Kidney (tissue), 14 donors: ENCODE data around the gene ESRRB. TPM values are rescaled to one million over a fixed set of nuclear protein-coding genes. Genes with fewer than 3 reads are reported as not detected.

Source experiments
- DNase-seq, 5 donors: peaks; one replicate each; pipeline ENCODE4 v3.0.0-alpha.2; 2013 to 2020
- FAIRE-seq: peaks from 2 replicates; lab custom pipeline; 2012; peaks lifted over from hg19 to GRCh38; lab: Jason Lieb, UNC
- H3K27ac ChIP-seq, 2 donors: one replicate each; pipeline ENCODE4 v1.7.0; 2013; ENCODE audit warnings: low read depth in 2 of 2, low read length in 2 of 2, inconsistent platforms in 1 of 2
- H3K27me3 ChIP-seq: one replicate; pipeline ENCODE4 v1.7.1; 2013; ENCODE audit warnings: low read length, inconsistent platforms; ENCODE audit not compliant: control insufficient read depth, insufficient read depth
- H3K36me3 ChIP-seq, 3 donors: one replicate each; pipeline versions ENCODE4 v1.7.0 to v1.7.1; 2013; ENCODE audit warnings: low read length in 3 of 3, control low read depth in 1 of 3, inconsistent platforms in 1 of 3; ENCODE audit not compliant: insufficient read depth in 3 of 3, control insufficient read depth in 2 of 3
- H3K4me1 ChIP-seq, 3 donors: one replicate each; pipeline versions ENCODE4 v1.7.0 to v1.7.1; 2013; ENCODE audit warnings: low read length in 3 of 3, inconsistent platforms in 1 of 3, low read depth in 1 of 3; ENCODE audit not compliant: control insufficient read depth in 2 of 3, insufficient read depth in 2 of 3
- H3K4me3 ChIP-seq, 3 donors: one replicate each; pipeline versions ENCODE4 v1.7.0 to v1.8.1; 2013; ENCODE audit warnings: low read length in 3 of 3, control low read depth in 1 of 3, inconsistent platforms in 1 of 3
- H3K9ac ChIP-seq, 3 donors: one replicate each; pipeline versions ENCODE4 v1.7.0 to v1.7.1; 2013; ENCODE audit warnings: low read length in 3 of 3, control low read depth in 1 of 3, inconsistent platforms in 1 of 3
- H3K9me3 ChIP-seq, 3 donors: one replicate each; pipeline versions ENCODE4 v1.7.0 to v1.7.1; 2013; ENCODE audit warnings: low read length in 3 of 3, control low read depth in 1 of 3, inconsistent platforms in 1 of 3; ENCODE audit not compliant: control insufficient read depth in 2 of 3, insufficient read depth in 1 of 3
- CTCF ChIP-seq: IDR thresholded peaks from 3 replicates; pipeline ENCODE4 v1.5.1; 2012; ENCODE audit warnings: mild to moderate bottlenecking, moderate library complexity, borderline replicate concordance; ENCODE audit not compliant: insufficient read depth; ENCODE audit errors: extremely low read depth
- intact Hi-C: fragments of 100-400 bp; cut with DNase I; formaldehyde crosslinking; loops from one replicate; pipeline ENCODE4 v1.11.1; 2022
- polyA plus RNA-seq: library from polyadenylated mRNA; stranded (reverse); fragments of 350-450 nt; fragmentation: Illumina TruSeq; extraction: RNeasy Lipid Tissue Mini Kit (QIAGEN cat#74804); gene quantifications from one replicate; pipeline ENCODE4 v1.2.3, GENCODE V29; 2014; ENCODE audit warnings: low read depth, low replicate concordance; ENCODE audit not compliant: insufficient read depth
- total RNA-seq: library from RNA; stranded (reverse); fragmentation: NEBNext Ultra II Directional; extraction: Animal tissue kit (Norgen Biotek cat#: 25700); gene quantifications from one replicate; pipeline ENCODE4 v1.2.1, GENCODE V29; 2021
- donor health status: control.
- donor health status: control.
- donor health status: control.
- donor health status: control.
- donor health status: control.
- donor health status: DM: yes; HTN: yes; CAD: no.
- donor health status: Normal renal cell carcinoma (clear cell type).

Gene ESRRB
- total and polyA plus RNA-seq, 2 donors from 2014 or later: 3.9 to 19.1 TPM

DNA sequence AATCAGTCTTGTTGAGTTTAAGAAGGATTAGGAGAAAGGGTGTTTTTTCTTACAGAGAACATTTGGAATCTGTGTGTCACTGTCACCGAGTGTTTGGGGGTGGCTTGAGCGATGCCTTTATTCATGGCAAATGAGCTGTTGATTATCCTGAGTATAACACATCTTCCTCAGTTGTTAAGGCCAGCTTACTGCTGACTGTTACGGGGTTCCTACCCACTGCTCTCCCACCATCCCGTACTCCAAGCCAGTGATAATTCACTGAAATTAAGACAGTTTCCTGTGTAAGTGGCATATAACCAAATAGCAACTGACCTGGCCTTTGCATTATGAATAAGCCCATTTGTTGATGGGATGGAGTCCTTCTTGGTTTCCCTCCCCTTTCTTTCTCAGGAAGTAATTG lies 9.5 kb downstream of the ESRRB start:
- Histone ChIP-seq H3K9ac (no peak overlapping the region), H3K9me3 (no peaks in the 10 kb centered on the region), H3K4me1 (peaks cover 0 to 3% (median 0%) of the 10 kb centered on the region in 3 donors), H3K27ac (no peak overlapping the region), H3K4me3 (no peak overlapping the region), H3K27me3 (peaks cover 4% of the 10 kb centered on the region), H3K36me3 (no peaks in the 10 kb centered on the region)
- TF ChIP-seq CTCF: no peak
- FAIRE-seq: no peak
- DNase-seq: no peak
- intact Hi-C loops: no loop called here

DNA sequence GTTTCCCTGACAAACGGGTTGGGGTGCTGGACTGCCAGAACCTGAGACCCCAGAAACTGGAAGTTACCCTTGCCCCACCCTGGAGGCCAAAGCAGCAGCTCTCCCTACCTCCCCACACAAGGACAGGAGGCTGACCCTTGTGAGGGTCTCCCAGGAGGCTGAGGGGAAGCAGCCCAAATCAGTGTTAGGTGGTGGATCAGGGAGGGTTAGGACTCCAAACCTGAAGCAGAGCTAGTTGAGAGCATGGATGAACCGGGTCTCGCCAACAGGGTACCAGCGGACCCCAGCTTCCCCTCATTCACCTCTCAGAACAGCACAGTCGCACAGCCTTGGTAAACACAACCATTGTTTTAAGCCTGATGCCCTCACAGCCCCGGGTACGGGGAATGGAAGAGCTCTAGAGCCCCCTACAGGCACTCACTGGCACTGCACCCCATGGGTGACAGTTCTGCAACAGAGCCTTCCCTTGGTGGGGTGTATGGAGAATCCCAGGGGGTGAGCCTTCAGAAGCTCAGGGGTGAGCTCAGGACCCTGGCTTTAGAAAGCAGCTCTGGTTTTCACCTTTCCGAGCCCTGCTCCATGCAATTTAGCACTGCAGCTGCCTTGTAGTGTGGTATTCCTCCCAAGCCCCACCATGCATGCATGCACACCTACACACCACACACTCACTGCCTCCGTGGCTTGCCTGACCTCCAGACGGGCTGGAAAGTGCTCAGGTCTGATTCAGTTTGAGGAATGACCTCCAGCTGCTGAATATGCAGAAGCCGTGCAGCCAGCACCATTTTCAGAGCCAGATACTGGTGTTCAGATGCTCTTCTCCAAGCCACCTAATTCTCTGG lies 11.2 kb downstream of the ESRRB start:
- H3K9me3 ChIP-seq: no peaks in the 10 kb centered on the region

DNA sequence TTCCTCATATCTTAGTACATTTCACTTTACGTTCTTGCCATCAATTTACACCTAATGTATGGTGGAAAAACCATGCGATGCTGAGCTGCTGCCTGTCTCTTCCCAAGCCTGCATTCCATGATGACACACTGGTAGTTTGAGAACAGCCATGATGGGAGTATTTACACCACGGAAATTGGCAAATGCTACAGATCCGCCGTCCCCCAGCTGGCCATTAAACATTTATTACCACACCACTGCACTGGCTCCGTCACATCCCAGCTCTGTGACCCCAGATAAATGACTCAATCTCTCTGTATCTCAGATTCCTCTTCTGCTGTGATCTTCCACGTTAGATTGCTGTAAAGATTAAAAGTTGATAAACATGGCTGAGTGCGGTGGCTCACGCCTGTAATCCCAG lies 13.9 kb downstream of the ESRRB start:
- Histone ChIP-seq H3K4me1 (peaks cover 0 to 3% (median 0%) of the 10 kb centered on the region in 3 donors), H3K9ac (no peak overlapping the region), H3K9me3 (no peaks in the 10 kb centered on the region), H3K4me3 (no peak overlapping the region), H3K36me3 (no peaks in the 10 kb centered on the region), H3K27me3 (peaks cover 4% of the 10 kb centered on the region), H3K27ac (no peak overlapping the region)
- FAIRE-seq: no peak
- intact Hi-C loops: no loop called here
- DNase-seq: no peak
- TF ChIP-seq CTCF: no peak

More for the DNA sequence above, 11.2 kb downstream of the ESRRB start:
- Histone ChIP-seq H3K9ac (no peak overlapping the region), H3K36me3 (no peaks in the 10 kb centered on the region), H3K27ac (no peak overlapping the region), H3K27me3 (peaks cover 4% of the 10 kb centered on the region), H3K4me1 (peaks cover 0 to 3% (median 0%) of the 10 kb centered on the region in 3 donors), H3K4me3 (no peak overlapping the region)
- DNase-seq: peak; percentile 81 to 86 (median 83)
- intact Hi-C loops: no loop called here
- peak; percentile 91 for TF ChIP-seq CTCF
- FAIRE-seq: no peak
